Activated T-cell treated with anti-CD3 and anti-CD28 coated beads for 48 hours (primary cell): Measurements from ENCODE around the gene HASPIN.
"Not testable (repeated sequence)": the region's sequence is repeated elsewhere in the genome, so short reads cannot be mapped to it uniquely, and the experiment has no call there.

Source experiments
- DNase-seq: peaks from one replicate; pipeline ENCODE4 v3.0.0-alpha.2; 2020; ENCODE audit warnings: low read depth

HASPIN gene

GRCh38 chr17:3695723-3696411 is 27.8 kb upstream of the HASPIN start, which contains the start of gene P2RX5:
Gene P2RX5 (minus strand): TSS chr17:3696155. CDS start chr17:3696005, 150 bp downstream.
- peak; percentile 36 for DNase-seq

GRCh38 chr17:3697103-3697476 is 26.6 kb upstream of the HASPIN start:
- no peak for DNase-seq

- DNase-seq: no peak
Measured at GRCh38 chr17:3698139-3698538, 25.6 kb upstream of the HASPIN start.

GRCh38 chr17:3699951-3700350 is 23.8 kb upstream of the HASPIN start:
- no peak for DNase-seq

GRCh38 chr17:3702041-3702539 is 21.6 kb upstream of the HASPIN start:
- DNase-seq: not testable (repeated sequence)

- no peak for DNase-seq
Measured at GRCh38 chr17:3704931-3705717, 18.6 kb upstream of the HASPIN start.

- DNase-seq: not testable (repeated sequence)
Measured at GRCh38 chr17:3705718-3705984, 18.1 kb upstream of the HASPIN start.

GRCh38 chr17:3708366-3708765 is 15.3 kb upstream of the HASPIN start:
- DNase-seq: no peak

GRCh38 chr17:3710951-3711383 is 12.7 kb upstream of the HASPIN start:
- peak; percentile 53 for DNase-seq

GRCh38 chr17:3712811-3713463 is 10.8 kb upstream of the HASPIN start:
- peak; percentile 33 for DNase-seq

GRCh38 chr17:3715296-3715695 is 8.4 kb upstream of the HASPIN start:
- DNase-seq: no peak

- DNase-seq: no peak
Measured at GRCh38 chr17:3718201-3718600, 5.5 kb upstream of the HASPIN start.

GRCh38 chr17:3719265-3719664 is 4.4 kb upstream of the HASPIN start:
- no peak for DNase-seq

- DNase-seq: no peak
Measured at GRCh38 chr17:3722716-3723115, 987 bp upstream of the HASPIN start.

- DNase-seq: no peak
Measured at GRCh38 chr17:3723188-3723555, 531 bp upstream of the HASPIN start.

- no peak for DNase-seq
Measured at GRCh38 chr17:3724378-3725077, 825 bp downstream of the HASPIN start.

GRCh38 chr17:3727041-3727440 is 3.3 kb downstream of the HASPIN start:
- DNase-seq: no peak

- not testable (repeated sequence) for DNase-seq
Measured at GRCh38 chr17:3728099-3728498, 4.4 kb downstream of the HASPIN start.

- DNase-seq: no peak
Measured at GRCh38 chr17:3729881-3730280, 6.2 kb downstream of the HASPIN start.

- no peak for DNase-seq
Measured at GRCh38 chr17:3730881-3731429, 7.3 kb downstream of the HASPIN start.

- no peak for DNase-seq
Measured at GRCh38 chr17:3732210-3732621, 8.5 kb downstream of the HASPIN start.

GRCh38 chr17:3734911-3735276 is 11.2 kb downstream of the HASPIN start:
- not testable (repeated sequence) for DNase-seq
